HepG2 (cell line): ENCODE results near the gene ZNF556. TPM values are rescaled to one million over a fixed set of nuclear protein-coding genes. Genes with fewer than 3 reads are reported as not detected.

ENCODE experiments used
- FOXJ3 ChIP-seq: sonication (generic); formaldehyde crosslinking; IDR thresholded peaks from 2 replicates; pipeline ENCODE4 v1.4.0; 2020; ENCODE audit warnings: missing genetic modification reagents, mild to moderate bottlenecking, borderline replicate concordance
- KAT7 ChIP-seq: IDR thresholded peaks from 2 replicates; pipeline ENCODE4 v1.6.1; 2018; ENCODE audit warnings: borderline replicate concordance, missing compliant biosample characterization
- NR2F1 ChIP-seq, 2 experiments: fragments of 450-650 bp in 1 of 2; formaldehyde crosslinking in 1 of 2; IDR thresholded peaks; 2 replicates each; pipeline versions ENCODE4 v1.5.0 to v1.6.1; 2016 to 2020; ENCODE audit warnings: mild to moderate bottlenecking in 1 of 2, missing compliant biosample characterization in 1 of 2, missing genetic modification reagents in 1 of 2, moderate library complexity in 1 of 2
- SMAD1 ChIP-seq: sonication (generic); formaldehyde crosslinking; IDR thresholded peaks from 2 replicates; pipeline ENCODE4 v1.4.0; 2020; ENCODE audit warnings: missing genetic modification reagents, low read depth, mild to moderate bottlenecking, borderline replicate concordance
- TARDBP ChIP-seq: sonication (generic); formaldehyde crosslinking; IDR thresholded peaks from 2 replicates; pipeline ENCODE4 v1.8.0; 2022; ENCODE audit warnings: mild to moderate bottlenecking, missing genetic modification reagents
- TBX2 ChIP-seq: sonication (generic); formaldehyde crosslinking; IDR thresholded peaks from 2 replicates; pipeline ENCODE4 v1.5.0; 2020; ENCODE audit warnings: missing genetic modification reagents, mild to moderate bottlenecking, borderline replicate concordance
- ZNF382 ChIP-seq: sonication (generic); formaldehyde crosslinking; IDR thresholded peaks from 2 replicates; pipeline ENCODE4 v1.5.0; 2020; ENCODE audit warnings: missing genetic modification reagents, mild to moderate bottlenecking, borderline replicate concordance
- ZNF501 ChIP-seq: sonication (generic); formaldehyde crosslinking; IDR thresholded peaks from 2 replicates; pipeline ENCODE4 v1.5.1; 2020; ENCODE audit warnings: mild to moderate bottlenecking, moderate library complexity, missing genetic modification reagents
- polyA plus RNA-seq, 8 experiments: library from polyadenylated mRNA; depleted of rRNA in 3 of 8; stranded (reverse) in 7 of 8; unstranded in 1 of 8; fragments of >200 nt; fragmentation: Illumina TruSeq in 4 of 8; extraction: Trizol in 4 of 8; gene quantifications; 2 replicates each; pipeline versions ENCODE4 v1.2.1 to v1.2.3, GENCODE V29; 2011 to 2016; ENCODE audit warnings: low read depth in 4 of 8, missing spikeins in 1 of 8, mixed read lengths in 1 of 8; ENCODE audit not compliant: insufficient read depth in 1 of 8
- total RNA-seq, 5 experiments: library from RNA; depleted of rRNA; stranded (reverse); fragments of >200 nt; fragmentation: Illumina TruSeq; extraction: Trizol; gene quantifications; 2 replicates each; pipeline ENCODE4 v1.2.3, GENCODE V29; 2016; ENCODE audit warnings: low read depth in 1 of 5
- TF ChIP-seq, protein P1 (sequence below), 2 experiments: sonication (generic) in 1 of 2; formaldehyde crosslinking in 1 of 2; IDR thresholded peaks; 2 replicates each; pipeline versions ENCODE4 v1.4.0 to v1.6.1; 2018 to 2020; ENCODE audit warnings: missing genetic modification reagents in 2 of 2, borderline replicate concordance in 1 of 2, low read depth in 1 of 2, mild to moderate bottlenecking in 1 of 2, missing biosample characterization in 1 of 2
- TF ChIP-seq, protein P2 (sequence below): fragments of 450-650 bp; IDR thresholded peaks from 2 replicates; pipeline ENCODE4 v1.6.1; 2016
- TF ChIP-seq, protein P3 (sequence below): IDR thresholded peaks from 2 replicates; pipeline ENCODE4 v1.6.1; 2018; ENCODE audit warnings: missing genetic modification reagents, mild to moderate bottlenecking, missing compliant biosample characterization
- TF ChIP-seq, protein P4 (sequence below): sonication (generic); formaldehyde crosslinking; IDR thresholded peaks from 2 replicates; pipeline ENCODE4 v1.8.0; 2022; ENCODE audit warnings: mild to moderate bottlenecking, missing genetic modification reagents, moderate library complexity

Gene ZNF556
- total and polyA plus RNA-seq, 2 of the 13 experiments (the other 11 are each of a cell fraction or from before 2014, with no cell fraction given), result 4.2 to 28.6 TPM

DNA sequence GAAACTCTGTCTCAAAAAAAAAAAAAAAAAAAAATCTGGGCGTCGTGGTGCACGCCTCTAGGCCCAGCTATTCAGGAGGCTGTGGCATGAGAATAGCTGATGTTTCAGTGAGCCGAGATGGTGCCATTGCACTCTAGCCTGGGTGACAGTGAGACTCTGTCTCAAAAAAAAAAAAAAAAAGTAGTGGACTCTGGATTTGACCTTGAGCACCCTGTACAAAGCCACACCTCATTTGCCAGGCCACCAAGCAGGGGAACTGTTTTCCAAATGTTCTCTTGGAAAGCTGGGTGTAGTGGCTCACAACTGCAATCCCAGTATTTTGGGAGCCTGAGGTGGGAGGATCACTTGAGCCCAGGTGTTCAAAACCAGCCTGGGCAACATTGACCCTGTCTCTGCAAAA, 29.7 kb upstream of the ZNF556 start (continued):
- TF ChIP-seq ZNF382 (CRISPR knock-in tag) (no peak), ZNF501 (CRISPR knock-in tag) (peak; percentile 45; the same call in 1 of the 2 replicates), FOXJ3 (CRISPR knock-in tag) (peak; percentile 18; the same call in 1 of the 2 replicates), TARDBP (peak; percentile 48; the same call in 1 of the 2 replicates), NR2F1 (CRISPR knock-in tag; IDR thresholded peaks at IDR 0.05) (peak in 1 of 2 experiments; percentile 9; a peak in 2 of 4 replicates), SMAD1 (no peak), TBX2 (CRISPR knock-in tag) (peak; percentile 35; the same call in 1 of the 2 replicates), KAT7 (CRISPR knock-in tag) (no peak)
- TF ChIP-seq, protein P1, sequence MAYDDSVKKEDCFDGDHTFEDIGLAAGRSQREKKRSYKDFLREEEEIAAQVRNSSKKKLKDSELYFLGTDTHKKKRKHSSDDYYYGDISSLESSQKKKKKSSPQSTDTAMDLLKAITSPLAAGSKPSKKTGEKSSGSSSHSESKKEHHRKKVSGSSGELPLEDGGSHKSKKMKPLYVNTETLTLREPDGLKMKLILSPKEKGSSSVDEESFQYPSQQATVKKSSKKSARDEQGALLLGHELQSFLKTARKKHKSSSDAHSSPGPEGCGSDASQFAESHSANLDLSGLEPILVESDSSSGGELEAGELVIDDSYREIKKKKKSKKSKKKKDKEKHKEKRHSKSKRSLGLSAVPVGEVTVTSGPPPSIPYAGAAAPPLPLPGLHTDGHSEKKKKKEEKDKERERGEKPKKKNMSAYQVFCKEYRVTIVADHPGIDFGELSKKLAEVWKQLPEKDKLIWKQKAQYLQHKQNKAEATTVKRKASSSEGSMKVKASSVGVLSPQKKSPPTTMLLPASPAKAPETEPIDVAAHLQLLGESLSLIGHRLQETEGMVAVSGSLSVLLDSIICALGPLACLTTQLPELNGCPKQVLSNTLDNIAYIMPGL (CRISPR knock-in tag; IDR thresholded peaks at IDR 0.05; ENCODE audit: borderline replicate concordance in 1 of 2, low read depth in 1 of 2), result no peak
- TF ChIP-seq, protein P2, sequence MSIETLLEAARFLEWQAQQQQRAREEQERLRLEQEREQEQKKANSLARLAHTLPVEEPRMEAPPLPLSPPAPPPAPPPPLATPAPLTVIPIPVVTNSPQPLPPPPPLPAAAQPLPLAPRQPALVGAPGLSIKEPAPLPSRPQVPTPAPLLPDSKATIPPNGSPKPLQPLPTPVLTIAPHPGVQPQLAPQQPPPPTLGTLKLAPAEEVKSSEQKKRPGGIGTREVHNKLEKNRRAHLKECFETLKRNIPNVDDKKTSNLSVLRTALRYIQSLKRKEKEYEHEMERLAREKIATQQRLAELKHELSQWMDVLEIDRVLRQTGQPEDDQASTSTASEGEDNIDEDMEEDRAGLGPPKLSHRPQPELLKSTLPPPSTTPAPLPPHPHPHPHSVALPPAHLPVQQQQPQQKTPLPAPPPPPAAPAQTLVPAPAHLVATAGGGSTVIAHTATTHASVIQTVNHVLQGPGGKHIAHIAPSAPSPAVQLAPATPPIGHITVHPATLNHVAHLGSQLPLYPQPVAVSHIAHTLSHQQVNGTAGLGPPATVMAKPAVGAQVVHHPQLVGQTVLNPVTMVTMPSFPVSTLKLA, result no peak
- TF ChIP-seq, protein P3, sequence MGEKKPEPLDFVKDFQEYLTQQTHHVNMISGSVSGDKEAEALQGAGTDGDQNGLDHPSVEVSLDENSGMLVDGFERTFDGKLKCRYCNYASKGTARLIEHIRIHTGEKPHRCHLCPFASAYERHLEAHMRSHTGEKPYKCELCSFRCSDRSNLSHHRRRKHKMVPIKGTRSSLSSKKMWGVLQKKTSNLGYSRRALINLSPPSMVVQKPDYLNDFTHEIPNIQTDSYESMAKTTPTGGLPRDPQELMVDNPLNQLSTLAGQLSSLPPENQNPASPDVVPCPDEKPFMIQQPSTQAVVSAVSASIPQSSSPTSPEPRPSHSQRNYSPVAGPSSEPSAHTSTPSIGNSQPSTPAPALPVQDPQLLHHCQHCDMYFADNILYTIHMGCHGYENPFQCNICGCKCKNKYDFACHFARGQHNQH, result peak; percentile 63
- TF ChIP-seq, protein P4, sequence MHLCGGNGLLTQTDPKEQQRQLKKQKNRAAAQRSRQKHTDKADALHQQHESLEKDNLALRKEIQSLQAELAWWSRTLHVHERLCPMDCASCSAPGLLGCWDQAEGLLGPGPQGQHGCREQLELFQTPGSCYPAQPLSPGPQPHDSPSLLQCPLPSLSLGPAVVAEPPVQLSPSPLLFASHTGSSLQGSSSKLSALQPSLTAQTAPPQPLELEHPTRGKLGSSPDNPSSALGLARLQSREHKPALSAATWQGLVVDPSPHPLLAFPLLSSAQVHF (CRISPR knock-in tag), result no peak
